K562 (cell line): Measurements from ENCODE around the gene ZFYVE28. TPM values are rescaled to one million over a fixed set of nuclear protein-coding genes. Genes with fewer than 3 reads are reported as not detected.

ENCODE experiments used
- ARID4B ChIP-seq: sonication (generic); formaldehyde crosslinking; IDR thresholded peaks from 2 replicates; pipeline ENCODE4 v1.8.0; 2022; ENCODE audit warnings: mild to moderate bottlenecking, missing genetic modification reagents
- BDP1 ChIP-seq: IDR thresholded peaks from 3 replicates; pipeline ENCODE4 v1.6.1; 2011; ENCODE audit not compliant: insufficient read length, insufficient read depth
- DLX4 ChIP-seq: fragments of 250-450 bp; sonication (Bioruptor Pico); IDR thresholded peaks from 2 replicates; pipeline ENCODE4 v1.6.1; 2021; ENCODE audit warnings: mild to moderate bottlenecking
- HDAC1 ChIP-seq, 2 experiments: fragments of 450-650 bp; IDR thresholded peaks; 2 replicates each; pipeline ENCODE4 v1.6.1; 2016 to 2017; ENCODE audit warnings: inconsistent platforms in 1 of 2, mild to moderate bottlenecking in 1 of 2, moderate library complexity in 1 of 2
- KHSRP ChIP-seq: fragments of 450-650 bp; IDR thresholded peaks from 2 replicates; pipeline ENCODE4 v1.6.1; 2017
- MEF2A ChIP-seq: IDR thresholded peaks from 2 replicates; pipeline ENCODE4 v1.6.1; 2011; ENCODE audit warnings: low read depth, mild to moderate bottlenecking, low read length, moderate library complexity; ENCODE audit not compliant: control insufficient read depth
- MNT ChIP-seq, 2 experiments: fragments of 450-650 bp; conservative IDR thresholded peaks; 2 replicates each; pipeline ENCODE4 v1.6.1; 2017; ENCODE audit warnings: mild to moderate bottlenecking in 2 of 2, moderate library complexity in 2 of 2
- MYBL2 ChIP-seq, 2 experiments: fragments of 450-650 bp in 1 of 2; sonication (generic) in 1 of 2; formaldehyde crosslinking in 1 of 2; IDR thresholded peaks; 2 replicates each; pipeline versions ENCODE4 v1.6.1 to v1.8.1; 2017 to 2022; ENCODE audit warnings: borderline replicate concordance in 1 of 2, inconsistent platforms in 1 of 2, low read depth in 1 of 2, mild to moderate bottlenecking in 1 of 2, missing genetic modification reagents in 1 of 2, moderate library complexity in 1 of 2
- NELFE ChIP-seq: IDR thresholded peaks from 2 replicates; pipeline ENCODE4 v1.6.1; 2011; ENCODE audit warnings: mild to moderate bottlenecking; ENCODE audit not compliant: insufficient read depth, insufficient read length
- NONO ChIP-seq, 2 experiments: fragments of 200-400 bp in 1 of 2; fragments of 450-650 bp in 1 of 2; formaldehyde crosslinking in 1 of 2; IDR thresholded peaks; 2 replicates each; pipeline ENCODE4 v1.6.1; 2017; ENCODE audit warnings: low read depth in 2 of 2, mild to moderate bottlenecking in 2 of 2, moderate library complexity in 2 of 2, low read length in 1 of 2
- PATZ1 ChIP-seq: fragments of 250-450 bp; sonication (Bioruptor Pico); IDR thresholded peaks from 2 replicates; pipeline ENCODE4 v1.5.0; 2020; ENCODE audit warnings: mild to moderate bottlenecking, borderline replicate concordance
- STAG1 ChIP-seq: sonication (generic); formaldehyde crosslinking; IDR thresholded peaks from 2 replicates; pipeline ENCODE4 v1.5.0; 2020; ENCODE audit warnings: missing genetic modification reagents, borderline replicate concordance
- TAF1 ChIP-seq: IDR thresholded peaks from 2 replicates; pipeline ENCODE4 v1.6.1; 2011; ENCODE audit warnings: mild to moderate bottlenecking, low read length, moderate library complexity; ENCODE audit not compliant: insufficient read depth, control insufficient read depth, severe bottlenecking; ENCODE audit errors: extremely low read depth
- TCF7 ChIP-seq: sonication (generic); IDR thresholded peaks from 2 replicates; pipeline ENCODE4 v1.6.1; 2016; ENCODE audit warnings: antibody characterized with exemption, borderline replicate concordance
- TCF7L2 ChIP-seq: fragments of 150-350 bp; IDR thresholded peaks from 2 replicates; pipeline ENCODE4 v1.6.1; 2016; ENCODE audit warnings: low read depth, mild to moderate bottlenecking, low read length, moderate library complexity
- TSC22D4 ChIP-seq: fragments of 450-650 bp; IDR thresholded peaks from 2 replicates; pipeline ENCODE4 v1.6.1; 2016; ENCODE audit warnings: missing genetic modification characterization, missing biosample characterization, control low read depth
- ZNF184 ChIP-seq: sonication (generic); formaldehyde crosslinking; IDR thresholded peaks from 2 replicates; pipeline ENCODE4 v1.5.0; 2020; ENCODE audit warnings: missing genetic modification reagents
- ZNF212 ChIP-seq: fragments of 450-650 bp; formaldehyde crosslinking; IDR thresholded peaks from 2 replicates; pipeline ENCODE4 v1.4.0; 2020; ENCODE audit warnings: mild to moderate bottlenecking
- polyA plus RNA-seq, 8 experiments: library from polyadenylated mRNA; depleted of rRNA in 4 of 8; stranded (reverse) in 5 of 8; unstranded in 3 of 8; fragments of >200 nt; fragmentation: Nextera tagmentation in 2 of 8; fragmentation: Illumina TruSeq in 1 of 8; extraction: Ambion mirVana in 2 of 8; extraction: Trizol in 1 of 8; gene quantifications; 2 replicates each; pipeline versions ENCODE4 v1.2.1 to v1.2.3, GENCODE V29; 2011 to 2014; ENCODE audit warnings: inconsistent platforms in 1 of 8, missing spikeins in 1 of 8
- total RNA-seq, 7 experiments: library from RNA; depleted of rRNA in 6 of 7; stranded (reverse); fragments of >200 nt in 6 of 7; fragmentation: Illumina TruSeq in 2 of 7; extraction: Trizol in 2 of 7; gene quantifications; 2 replicates each; pipeline versions ENCODE4 v1.2.1 to v1.2.3, GENCODE V29; 2011 to 2021; ENCODE audit warnings: low replicate concordance in 1 of 7

The ZFYVE28 gene
- total and polyA plus RNA-seq, 9 of the 15 experiments (the other 6 are each of a cell fraction or from before 2014, with no cell fraction given), result 1.3 to 24.8 (median 8.9) TPM

GRCh38 chr4:2417765-2418649, at the start of gene ZFYVE28 (continued):
- TF ChIP-seq BDP1 (no peak), DLX4 (CRISPR knock-in tag) (no peak), KHSRP (no peak), STAG1 (CRISPR knock-in tag) (no peak), TCF7L2 (no peak), ZNF212 (CRISPR knock-in tag) (no peak), NELFE (no peak), TCF7 (no peak), HDAC1 (IDR thresholded peaks at IDR 0.05) (0 out of 4 replicates have a peak, but pooled peaks of 1 of the 2 experiments have one; percentile 19), ZNF184 (no peak), ARID4B (CRISPR knock-in tag) (no peak), NONO (IDR thresholded peaks at IDR 0.05; ENCODE audit: low read depth in 2 of 2, low read length in 1 of 2) (peak in 1 of 2 experiments; percentile 68; a peak in 2 of 4 replicates), MEF2A (no peak), TAF1 (peak; percentile 12), MYBL2 (IDR thresholded peaks at IDR 0.05; ENCODE audit: low read depth) (no peak), MYBL2 (CRISPR knock-in tag; IDR thresholded peaks at IDR 0.05; ENCODE audit: borderline replicate concordance) (no peak), PATZ1 (no peak), TSC22D4 (tag) (no peak), MNT (conservative IDR thresholded peaks at IDR 0.05) (no peak)
